GM19452 (cell line): ENCODE data around the gene HLA-F.
A peak's percentile ranks its signal among the peaks of the same experiment; 100 is the strongest.

Source experiments
- ATAC-seq: cut with Tn5 transposase; IDR thresholded peaks from one replicate; pipeline ENCODE4 v1.9.1; 2021; ENCODE audit not compliant: unreplicated experiment

The HLA-F gene

DNA sequence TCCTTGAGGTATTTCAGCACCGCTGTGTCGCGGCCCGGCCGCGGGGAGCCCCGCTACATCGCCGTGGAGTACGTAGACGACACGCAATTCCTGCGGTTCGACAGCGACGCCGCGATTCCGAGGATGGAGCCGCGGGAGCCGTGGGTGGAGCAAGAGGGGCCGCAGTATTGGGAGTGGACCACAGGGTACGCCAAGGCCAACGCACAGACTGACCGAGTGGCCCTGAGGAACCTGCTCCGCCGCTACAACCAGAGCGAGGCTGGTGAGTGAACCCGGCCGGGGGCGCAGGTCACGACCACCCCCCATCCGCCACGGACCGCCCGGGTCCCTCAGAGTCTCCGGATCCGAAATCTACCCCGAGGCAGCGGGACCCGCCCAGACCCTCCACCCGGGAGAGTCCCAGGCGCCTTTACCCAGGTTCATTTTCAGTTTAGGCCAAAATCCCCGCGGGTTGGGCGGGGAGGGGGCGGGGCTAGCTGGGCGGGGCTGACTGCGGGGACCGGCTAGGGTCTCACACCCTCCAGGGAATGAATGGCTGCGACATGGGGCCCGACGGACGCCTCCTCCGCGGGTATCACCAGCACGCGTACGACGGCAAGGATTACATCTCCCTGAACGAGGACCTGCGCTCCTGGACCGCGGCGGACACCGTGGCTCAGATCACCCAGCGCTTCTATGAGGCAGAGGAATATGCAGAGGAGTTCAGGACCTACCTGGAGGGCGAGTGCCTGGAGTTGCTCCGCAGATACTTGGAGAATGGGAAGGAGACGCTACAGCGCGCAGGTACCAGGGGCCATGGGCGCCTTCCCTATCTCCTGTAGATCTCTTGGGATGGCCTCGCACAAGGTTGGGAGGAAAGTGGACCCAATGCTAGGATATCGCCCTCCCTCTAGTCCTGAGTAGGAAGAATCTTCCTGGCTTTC lies 693 bp downstream of the HLA-F start:
- peak; percentile 23 for ATAC-seq

DNA sequence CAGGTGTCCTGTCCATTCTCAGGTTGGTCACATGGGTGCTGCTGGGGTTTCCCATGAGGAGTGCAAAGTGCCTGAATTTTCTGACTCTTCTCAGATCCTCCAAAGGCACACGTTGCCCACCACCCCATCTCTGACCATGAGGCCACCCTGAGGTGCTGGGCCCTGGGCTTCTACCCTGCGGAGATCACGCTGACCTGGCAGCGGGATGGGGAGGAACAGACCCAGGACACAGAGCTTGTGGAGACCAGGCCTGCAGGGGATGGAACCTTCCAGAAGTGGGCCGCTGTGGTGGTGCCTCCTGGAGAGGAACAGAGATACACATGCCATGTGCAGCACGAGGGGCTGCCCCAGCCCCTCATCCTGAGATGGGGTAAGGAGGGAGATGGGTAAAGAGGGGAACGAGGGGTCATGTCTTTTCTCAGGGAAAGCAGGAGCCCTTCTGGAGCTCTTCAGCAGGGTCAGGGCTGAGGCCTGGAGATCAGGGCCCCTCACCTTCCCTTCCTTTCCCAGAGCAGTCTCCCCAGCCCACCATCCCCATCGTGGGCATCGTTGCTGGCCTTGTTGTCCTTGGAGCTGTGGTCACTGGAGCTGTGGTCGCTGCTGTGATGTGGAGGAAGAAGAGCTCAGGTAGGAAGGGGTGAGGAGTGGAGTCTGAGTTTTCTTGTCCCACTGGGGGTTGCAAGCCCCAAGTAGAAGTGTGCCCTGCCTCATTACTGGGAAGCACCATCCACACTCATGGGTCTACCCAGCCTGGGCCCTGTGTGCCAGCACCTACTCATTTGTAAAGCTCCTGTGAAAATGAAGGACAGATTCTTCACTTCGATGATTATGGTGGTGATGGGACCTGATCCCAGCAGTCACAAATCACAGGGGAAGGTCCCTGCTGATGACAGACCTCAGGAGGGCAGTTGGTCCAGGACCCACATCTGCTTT lies 2.0 kb downstream of the HLA-F start:
- no peak for ATAC-seq

DNA sequence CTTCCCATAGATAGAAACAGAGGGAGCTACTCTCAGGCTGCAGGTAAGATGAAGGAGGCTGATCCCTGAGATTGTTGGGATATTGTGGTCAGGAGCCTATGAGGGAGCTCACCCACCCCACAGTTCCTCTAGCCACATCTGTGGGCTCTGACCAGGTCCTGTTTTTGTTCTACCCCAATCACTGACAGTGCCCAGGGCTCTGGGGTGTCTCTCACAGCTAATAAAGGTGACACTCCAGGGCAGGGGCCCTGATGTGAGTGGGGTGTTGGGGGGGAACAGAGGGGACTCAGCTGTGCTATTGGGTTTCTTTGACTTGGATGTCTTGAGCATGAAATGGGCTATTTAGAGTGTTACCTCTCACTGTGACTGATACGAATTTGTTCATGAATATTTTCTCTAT lies 2.8 kb downstream of the HLA-F start:
- no peak for ATAC-seq

DNA sequence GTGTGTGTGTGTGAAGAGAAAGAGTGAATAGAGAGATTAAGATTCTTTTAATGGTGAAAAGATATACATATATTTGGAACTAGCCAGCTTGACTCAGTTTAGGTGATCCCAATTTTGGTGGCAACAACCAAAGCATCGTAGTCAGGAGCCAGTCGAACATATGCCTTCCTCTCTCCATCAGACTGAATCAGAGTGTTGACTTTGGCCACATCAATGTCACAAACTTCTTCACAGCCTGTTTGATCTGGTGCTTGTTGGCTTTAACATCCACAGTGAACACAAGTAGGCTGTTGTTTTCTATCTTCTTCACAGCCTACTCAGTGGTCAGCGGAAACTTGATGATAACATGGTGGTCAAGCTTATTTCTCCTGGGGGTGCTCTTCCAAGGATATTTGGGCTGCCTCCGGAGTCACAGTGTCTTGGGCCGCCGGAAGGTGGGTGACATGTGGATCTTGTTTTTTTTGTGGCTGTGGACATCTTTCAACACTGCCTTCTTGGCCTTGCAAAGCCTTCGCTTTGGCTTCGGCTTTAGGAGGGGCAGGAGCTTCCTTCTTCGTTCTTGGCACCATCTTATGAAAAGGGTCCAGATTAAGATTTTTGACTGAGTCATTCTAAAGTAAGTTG lies 3.4 kb downstream of the HLA-F start:
- no peak for ATAC-seq

DNA sequence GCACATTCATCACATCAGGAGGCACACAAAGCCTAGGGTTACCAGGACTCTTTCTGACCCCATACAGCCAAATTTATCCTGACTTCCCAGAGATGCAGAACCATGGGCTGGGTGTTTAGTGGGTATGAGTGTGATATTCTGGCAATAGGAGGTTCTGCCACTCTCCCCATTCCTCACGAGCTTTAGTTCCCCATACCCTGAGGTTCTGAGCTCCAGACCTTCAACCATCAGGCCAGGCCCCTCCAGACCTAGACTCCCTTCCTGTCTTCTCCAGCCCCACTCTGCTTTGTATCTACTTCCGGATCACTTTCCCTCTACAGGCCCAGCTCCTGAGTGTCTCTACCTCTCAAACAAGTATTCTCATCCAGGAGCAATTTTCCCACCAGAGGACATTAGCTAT lies 4.4 kb downstream of the HLA-F start:
- no peak for ATAC-seq

DNA sequence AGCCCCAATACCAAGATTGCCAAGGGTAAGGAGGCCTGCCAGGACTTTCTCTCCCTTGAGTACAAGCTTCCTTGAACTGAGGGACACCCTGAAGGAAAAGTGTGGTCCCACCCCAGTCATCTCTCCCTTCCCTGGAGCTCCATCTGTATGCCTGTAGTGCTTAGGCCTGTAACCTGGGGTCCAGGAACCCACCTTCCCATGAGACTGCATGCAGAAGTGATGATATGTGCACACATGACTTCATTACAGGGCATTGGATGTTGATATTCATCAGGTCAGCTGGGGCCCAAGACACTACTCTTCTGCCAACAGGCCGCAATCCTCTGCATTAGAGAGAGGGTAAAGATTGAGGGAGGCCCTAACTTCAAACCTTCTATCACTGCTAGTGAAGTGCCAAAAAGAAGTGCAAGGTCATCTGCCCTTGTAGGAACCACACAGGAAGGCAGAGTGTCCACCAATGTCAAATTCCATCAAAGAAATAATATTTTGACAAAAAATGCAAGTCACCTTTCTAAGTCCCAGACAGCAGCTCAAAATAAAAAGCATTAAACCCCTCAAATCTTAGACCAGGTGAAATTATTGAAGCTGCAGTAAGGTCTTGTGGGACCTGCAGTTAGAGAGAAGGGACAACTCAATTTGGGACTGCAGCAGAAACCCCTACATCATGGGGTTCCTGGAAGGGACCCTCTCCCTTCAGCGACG lies 5.1 kb downstream of the HLA-F start:
- ATAC-seq: no peak

DNA sequence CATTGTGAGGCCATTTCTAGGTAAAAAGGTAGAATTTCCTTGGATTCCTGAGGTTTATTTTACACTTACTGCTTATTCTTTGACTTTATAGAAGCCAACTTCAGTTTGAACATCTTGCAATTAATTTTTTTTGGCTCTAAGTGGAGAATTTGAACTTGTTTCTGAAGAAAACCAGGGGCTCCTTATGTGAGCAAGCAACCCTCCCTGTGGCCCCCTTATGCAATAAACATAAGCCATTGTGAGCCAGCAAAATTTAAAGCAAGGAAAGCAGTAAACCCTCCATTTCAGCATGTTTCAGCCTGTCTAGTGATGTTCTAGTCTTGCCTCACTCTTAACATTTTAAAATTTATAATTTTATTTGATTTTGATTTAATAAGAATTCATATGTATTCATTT lies 5.6 kb downstream of the HLA-F start:
- no peak for ATAC-seq

DNA sequence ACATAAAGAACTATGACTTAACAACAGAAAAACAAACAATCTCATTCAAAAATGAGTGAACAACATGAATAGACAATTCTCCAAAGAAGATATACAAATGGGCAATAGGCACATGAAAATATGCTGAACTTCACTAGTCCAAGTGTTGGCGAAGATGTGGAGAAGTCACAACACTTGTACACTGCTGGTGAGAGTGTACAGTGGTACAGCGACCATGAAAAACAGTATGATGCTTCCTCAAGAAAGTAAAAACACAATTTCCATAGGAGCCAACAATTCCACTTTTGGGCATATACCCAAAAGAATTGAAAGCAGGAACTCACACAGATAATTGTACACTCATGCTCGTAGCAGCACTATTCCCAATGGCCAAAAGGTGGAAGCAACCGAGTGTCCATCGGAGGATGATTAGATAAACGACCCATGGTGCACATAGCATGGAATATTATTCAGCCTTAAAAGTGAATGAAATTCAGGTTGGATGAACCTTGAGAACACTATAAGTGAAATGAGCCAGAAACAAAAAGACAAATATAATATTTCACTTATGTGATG lies 6.6 kb downstream of the HLA-F start:
- ATAC-seq: no peak

DNA sequence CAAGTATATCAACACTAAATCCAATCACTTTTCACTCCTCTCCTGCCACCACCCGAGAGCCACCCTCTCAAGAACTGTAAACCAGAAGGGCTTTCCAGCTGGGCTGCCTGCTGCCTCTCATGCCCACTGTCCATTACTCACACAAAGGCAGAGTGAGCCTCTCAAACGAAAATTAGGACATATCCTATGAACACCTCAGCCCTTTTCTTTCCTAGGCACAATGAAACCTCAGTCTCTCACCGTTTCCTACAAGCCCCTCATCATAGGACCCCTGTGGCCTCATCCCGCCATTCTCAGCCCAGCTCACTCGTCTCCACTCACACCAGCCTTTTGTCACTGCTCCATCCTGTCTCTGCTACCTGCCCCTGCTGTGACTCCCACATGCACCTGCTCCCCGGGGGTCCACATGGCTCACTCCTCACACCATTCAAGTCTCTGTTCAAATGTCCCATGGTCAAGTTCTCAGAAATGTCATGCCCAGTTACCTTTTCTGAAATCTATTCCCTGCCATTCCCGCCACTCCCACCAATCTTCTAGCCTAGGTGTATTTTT lies 7.4 kb downstream of the HLA-F start:
- ATAC-seq: no peak

DNA sequence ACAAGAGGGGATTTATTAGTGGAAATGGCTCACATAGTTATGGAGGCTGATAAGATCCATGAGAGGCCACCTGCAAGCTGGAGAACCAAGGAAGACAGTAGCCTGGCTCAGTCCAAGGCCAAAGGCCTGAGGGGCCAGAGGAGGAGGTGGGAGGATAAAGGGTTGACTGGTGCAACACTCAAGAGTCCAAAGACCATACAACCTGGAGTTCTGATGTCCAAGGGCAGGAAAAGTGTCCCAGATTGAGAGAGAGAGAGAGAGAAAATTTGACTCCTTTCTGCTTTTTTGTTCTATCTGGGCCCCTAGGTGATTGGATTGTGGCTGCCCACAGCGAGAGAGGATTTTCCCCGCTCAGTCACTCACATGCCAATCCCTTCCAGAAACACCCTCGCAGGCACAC lies 8.0 kb downstream of the HLA-F start:
- ATAC-seq: no peak

DNA sequence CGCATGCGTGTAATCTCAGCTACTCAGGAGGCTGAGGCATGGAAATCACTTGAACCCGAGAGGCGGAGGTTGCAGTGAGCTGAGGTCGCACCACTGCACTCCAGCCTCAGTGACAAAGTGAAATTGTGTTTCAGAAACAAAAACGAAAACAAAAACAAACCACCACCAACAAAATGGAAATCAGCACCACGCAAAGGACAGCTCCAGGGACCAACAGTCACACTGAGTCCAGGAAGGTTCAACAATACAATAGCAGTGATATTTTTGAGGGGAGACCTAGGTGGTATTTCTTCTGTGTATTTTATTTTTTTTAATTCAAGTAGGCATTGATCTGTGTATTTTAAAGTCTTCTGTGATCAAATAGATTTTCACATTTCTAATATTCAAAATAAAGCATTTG lies 9.8 kb downstream of the HLA-F start:
- ATAC-seq: no peak

DNA sequence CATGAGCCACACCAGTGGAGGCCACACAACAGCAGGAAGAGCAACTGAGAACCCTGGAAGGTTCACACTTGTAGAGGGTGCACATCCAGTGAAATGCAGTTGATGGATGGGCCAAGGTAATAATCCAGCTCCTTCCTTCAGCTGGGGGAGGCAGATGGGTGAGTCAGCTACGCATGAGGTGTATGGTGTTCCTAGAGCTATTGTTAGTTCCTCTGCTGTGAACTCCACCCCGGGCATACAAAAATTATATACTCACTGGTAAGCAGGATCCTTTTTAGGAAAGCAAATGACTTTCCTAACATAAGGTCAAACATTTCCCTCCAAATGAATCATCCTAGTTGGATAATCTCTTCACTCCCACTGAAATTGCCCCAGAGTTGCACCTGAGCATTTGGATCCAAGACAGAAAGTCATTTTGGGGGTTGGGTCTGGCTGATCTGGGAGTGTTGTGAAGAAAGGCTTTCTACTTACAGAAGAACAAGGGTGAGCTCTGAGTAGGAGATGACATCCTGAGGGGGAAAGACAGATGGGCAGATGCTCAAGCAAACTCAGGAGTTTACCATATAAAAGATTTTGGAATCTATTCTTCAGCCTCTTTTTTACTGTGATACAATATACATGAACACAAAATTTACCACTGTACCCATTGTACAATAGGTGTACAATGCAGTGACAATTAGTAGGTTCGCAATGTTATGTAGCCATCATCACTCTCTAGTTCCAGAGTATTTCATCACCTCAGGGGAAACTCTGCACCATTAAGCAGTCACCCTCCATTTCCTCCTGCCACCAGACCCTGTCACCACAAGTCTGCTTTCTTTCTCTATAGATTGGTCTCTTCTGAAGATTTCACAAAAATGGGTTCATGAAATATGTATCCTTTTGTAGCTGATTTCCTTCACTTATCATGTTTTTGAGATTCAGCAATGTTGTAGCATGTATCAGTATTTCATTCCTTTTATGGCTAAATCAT lies 11.1 kb downstream of the HLA-F start:
- ATAC-seq: no peak

DNA sequence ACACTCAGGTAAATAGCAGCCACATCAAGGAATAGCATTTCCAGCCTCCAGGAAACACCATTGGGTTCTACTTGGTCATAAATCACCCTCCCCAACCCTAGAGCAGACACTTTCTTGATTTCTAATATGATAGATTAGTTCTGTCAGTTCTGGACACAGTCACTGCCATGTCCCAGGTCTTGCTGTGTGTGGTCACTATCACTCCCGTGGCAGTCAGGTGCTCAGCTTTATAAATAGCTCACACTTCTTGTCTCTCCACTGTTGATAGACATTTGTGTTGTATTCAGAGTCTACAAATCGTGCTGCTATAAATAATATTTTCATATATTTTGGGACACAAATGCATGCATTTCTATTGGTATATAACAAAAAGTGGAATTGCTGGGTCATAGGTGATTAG lies 13.3 kb downstream of the HLA-F start:
- no peak for ATAC-seq

DNA sequence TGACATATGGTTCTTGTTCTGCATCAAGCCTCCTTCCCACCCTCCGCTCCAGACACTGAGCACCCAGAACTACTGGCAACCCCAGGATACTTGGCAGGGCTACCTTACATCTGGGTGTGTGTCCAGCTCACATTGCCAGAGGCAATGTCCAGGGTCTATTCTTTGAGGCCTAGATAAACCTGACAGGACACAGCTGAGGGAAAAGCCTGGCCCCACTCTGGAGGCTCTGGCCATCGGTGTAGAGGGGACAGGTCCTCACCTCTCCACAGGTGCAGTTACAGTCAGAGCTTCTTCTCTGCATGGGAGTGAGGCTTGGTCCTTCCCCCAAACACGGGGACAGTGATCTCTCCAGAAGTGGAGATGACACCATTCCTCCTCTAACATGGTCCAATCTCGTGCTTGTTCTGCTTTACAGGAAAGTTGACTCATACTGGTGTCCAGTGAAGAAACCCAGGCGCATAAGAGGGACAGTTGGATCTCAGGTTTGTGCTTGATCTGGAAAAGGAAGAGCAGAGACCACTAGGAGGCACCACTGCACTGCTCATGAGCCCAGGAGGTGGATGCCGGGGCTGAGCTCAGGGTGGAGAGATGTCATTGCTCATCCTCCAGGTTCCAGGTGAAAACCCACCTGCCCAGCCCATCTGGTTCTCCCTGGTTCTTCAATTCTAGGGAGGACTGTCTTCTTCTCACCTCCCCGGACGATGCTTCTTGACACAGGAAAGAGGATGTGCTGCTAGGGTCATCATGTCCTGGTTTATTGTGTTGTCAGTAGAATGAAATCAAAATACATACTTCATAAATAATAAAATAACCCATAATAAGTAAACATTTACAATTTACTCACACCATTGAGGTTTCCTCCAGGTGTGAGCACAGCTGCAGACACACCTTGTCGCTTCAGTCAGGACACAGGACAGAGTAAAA lies 14.7 kb downstream of the HLA-F start:
- no peak for ATAC-seq

DNA sequence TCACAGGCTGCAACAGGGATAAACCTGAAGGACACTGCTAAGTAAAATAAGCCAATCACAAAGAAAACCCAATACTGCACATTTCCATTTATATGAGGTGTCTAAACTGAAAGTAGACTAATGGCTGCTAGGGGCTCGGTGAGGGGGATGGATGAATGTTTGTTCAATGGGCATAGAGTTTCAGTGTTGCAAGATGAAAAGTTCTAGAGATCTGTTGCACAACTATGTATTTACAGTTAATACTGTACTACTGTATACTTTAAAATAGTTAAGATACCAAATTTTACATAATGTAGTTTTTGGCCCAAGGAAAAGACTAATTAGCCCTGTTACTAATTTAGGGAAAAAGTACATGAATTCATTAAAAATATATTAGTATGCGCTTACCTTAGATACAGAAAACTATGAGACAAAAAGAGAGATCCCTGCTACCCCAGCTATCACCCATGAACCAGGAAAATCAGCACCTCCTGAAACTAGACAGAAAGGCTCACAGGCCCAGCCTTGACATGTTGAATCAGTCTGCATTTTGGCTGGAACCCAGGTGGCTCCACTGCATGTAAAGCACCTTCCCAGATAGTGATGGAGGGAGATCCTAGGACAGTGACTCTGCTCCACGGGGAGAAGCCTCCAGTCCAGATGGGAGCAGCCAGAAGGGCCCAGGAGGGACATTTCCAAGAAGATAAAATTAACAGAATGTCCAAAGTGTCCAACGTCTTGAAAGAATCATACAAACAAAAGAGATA lies 16.1 kb downstream of the HLA-F start:
- ATAC-seq: no peak

DNA sequence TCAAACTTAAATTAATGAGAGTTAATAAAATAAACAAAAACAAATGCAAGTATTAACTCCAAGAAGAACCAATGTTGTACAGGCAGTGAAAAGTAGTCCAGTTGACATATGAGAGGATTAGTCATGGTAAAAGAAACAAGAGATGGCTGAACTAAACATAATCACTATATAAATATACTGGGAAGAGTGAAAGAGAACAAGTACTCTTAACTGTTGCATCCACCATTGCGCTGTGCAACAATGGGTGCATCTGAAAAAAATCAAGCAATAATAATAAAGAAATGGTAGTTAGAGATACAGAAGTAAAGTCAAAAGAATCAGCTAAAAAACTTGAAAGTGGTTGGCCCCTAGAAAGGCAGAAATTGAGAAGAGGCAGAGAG lies 16.6 kb downstream of the HLA-F start:
- ATAC-seq: no peak

DNA sequence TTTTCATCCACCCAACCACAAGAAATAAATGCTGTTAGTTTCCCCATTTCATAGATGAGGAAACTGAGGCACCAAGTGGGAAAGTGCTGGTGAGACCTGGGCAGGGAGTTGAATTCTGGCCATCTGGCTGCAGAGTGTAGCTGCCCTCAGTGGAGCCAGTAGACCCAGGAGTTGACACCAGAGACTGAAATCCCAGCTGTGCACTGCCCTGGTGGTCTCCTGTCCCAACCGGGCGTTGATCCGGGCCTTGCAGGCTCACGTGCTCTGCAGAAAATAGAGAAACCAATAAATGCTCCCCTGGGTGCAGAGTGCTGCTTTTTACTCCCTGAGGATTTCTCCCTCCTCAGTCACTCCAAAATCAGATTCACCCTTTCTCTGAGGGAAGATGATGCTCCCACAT lies 18.4 kb downstream of the HLA-F start:
- no peak for ATAC-seq
